ENCODE measurements around the gene MRPL22. TPM values are rescaled to one million over a fixed set of nuclear protein-coding genes. Genes with fewer than 3 reads are reported as not detected.
A peak's percentile ranks its signal among the peaks of the same experiment; 100 is the strongest.

Gene MRPL22
- total and polyA plus RNA-seq, 2 of the 13 experiments (the other 11 are each of a cell fraction or from before 2014, with no cell fraction given): 66.8 to 84.8 TPM

DNA sequence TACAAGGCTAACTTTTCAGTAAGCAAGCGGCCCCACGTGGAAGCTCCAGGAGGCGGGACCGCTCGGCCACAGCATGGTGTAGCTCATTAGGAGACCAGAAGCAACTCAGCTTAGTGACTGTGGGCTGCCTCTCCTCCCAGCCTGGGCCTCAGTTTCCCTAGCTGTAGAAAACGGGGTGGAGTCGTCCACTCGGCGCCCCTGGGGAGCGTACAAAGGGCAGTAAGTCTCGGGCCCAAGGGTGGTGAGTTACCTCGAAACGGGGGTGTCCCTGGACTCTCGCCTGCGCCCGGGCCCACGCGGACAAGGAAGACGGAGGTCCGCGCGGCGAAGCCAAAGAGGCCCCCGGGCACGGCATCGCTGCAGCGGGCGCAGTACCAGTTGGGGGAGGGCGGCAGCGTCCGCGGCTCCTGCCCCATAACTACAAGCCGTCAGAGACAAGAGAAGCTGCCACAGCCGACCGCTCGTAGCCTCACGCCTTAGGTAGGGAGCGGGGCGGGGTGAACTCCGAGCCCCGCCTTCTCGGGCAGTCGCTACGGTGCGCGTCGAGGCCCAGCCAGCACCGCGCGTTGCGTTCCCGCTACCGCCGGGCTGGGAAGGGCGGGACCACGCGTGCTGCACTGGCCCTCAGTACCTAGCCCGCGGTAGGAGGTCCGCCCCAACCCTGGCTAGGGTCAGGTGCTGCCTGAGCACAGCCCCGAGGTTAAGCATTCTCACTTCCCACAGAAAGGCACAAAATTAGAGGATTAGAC lies 3.0 kb upstream of the MRPL22 start, which contains the start of gene GEMIN5 (continued):
- TF ChIP-seq, protein P1, sequence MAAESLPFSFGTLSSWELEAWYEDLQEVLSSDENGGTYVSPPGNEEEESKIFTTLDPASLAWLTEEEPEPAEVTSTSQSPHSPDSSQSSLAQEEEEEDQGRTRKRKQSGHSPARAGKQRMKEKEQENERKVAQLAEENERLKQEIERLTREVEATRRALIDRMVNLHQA (CRISPR knock-in tag; IDR thresholded peaks at IDR 0.05): no peak
- no peak for TF ChIP-seq ZNF333 (CRISPR knock-in tag; IDR thresholded peaks at IDR 0.05; ENCODE audit: borderline replicate concordance)
- TF ChIP-seq, protein P2, sequence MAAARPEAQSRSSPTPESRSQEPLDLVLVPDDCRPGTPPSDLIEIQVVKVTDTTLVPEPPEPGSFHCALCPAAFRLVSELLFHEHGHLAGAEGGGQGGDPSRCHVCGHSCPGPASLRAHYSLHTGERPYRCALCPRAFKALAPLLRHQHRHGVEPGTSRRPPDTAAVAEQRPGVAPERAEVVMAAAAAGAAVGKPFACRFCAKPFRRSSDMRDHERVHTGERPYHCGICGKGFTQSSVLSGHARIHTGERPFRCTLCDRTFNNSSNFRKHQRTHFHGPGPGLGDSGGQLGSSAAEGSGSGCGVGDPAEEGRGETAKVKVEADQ (CRISPR knock-in tag; IDR thresholded peaks at IDR 0.05; ENCODE audit: borderline replicate concordance): peak; percentile 86; the same call in 1 of the 2 replicates
- no peak; the same call in 1 of the 2 replicates for TF ChIP-seq ZNF430 (CRISPR knock-in tag; IDR thresholded peaks at IDR 0.05)
- no peak; the same call in 1 of the 2 replicates for TF ChIP-seq ZMAT3 (CRISPR knock-in tag; conservative IDR thresholded peaks at IDR 0.05)
- TF ChIP-seq FOXC1 (CRISPR knock-in tag; IDR thresholded peaks at IDR 0.05; ENCODE audit: borderline replicate concordance): no peak; the same call in 1 of the 2 replicates
- no peak for TF ChIP-seq FOXP1 (IDR thresholded peaks at IDR 0.05)
- TF ChIP-seq FOXP1 (CRISPR knock-in tag; IDR thresholded peaks at IDR 0.05): no peak
- TF ChIP-seq RXRB (CRISPR knock-in tag; IDR thresholded peaks at IDR 0.05; ENCODE audit: borderline replicate concordance): peak; percentile 67; the same call in 1 of the 2 replicates
- peak; percentile 90 for TF ChIP-seq YEATS2 (CRISPR knock-in tag; IDR thresholded peaks at IDR 0.05; ENCODE audit: borderline replicate concordance)
- TF ChIP-seq ZNF891 (CRISPR knock-in tag; IDR thresholded peaks at IDR 0.05): no peak; the same call in 1 of the 2 replicates
- TF ChIP-seq, protein P3, sequence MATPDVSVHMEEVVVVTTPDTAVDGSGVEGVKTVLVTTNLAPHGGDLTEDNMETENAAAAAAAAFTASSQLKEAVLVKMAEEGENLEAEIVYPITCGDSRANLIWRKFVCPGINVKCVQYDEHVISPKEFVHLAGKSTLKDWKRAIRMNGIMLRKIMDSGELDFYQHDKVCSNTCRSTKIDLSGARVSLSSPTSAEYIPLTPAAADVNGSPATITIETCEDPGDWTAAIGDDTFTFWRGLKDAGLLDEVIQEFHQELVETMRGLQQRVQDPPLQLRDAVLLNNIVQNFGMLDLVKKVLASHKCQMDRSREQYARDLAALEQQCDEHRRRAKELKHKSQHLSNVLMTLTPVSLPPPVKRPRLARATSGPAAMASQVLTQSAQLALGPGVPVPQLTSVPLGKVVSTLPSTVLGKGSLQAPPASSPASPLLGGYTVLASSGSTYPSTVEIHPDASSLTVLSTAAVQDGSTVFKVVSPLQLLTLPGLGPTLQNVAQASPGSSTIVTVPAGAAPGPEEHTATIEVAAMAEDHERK (CRISPR knock-in tag; IDR thresholded peaks at IDR 0.05; ENCODE audit: low read depth): no peak
- peak; percentile 86 for TF ChIP-seq POLR2G (IDR thresholded peaks at IDR 0.05; ENCODE audit: low read depth, low read length)
- TF ChIP-seq, protein P4, sequence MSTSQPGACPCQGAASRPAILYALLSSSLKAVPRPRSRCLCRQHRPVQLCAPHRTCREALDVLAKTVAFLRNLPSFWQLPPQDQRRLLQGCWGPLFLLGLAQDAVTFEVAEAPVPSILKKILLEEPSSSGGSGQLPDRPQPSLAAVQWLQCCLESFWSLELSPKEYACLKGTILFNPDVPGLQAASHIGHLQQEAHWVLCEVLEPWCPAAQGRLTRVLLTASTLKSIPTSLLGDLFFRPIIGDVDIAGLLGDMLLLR (CRISPR knock-in tag; IDR thresholded peaks at IDR 0.05): peak; percentile 32; the same call in 1 of the 2 replicates
- TF ChIP-seq PHB2 (IDR thresholded peaks at IDR 0.05; ENCODE audit: partially characterized antibody): no peak
- peak; percentile 57; the same call in 1 of the 2 replicates for TF ChIP-seq ARNTL (CRISPR knock-in tag; IDR thresholded peaks at IDR 0.05)
- TF ChIP-seq, protein P5, sequence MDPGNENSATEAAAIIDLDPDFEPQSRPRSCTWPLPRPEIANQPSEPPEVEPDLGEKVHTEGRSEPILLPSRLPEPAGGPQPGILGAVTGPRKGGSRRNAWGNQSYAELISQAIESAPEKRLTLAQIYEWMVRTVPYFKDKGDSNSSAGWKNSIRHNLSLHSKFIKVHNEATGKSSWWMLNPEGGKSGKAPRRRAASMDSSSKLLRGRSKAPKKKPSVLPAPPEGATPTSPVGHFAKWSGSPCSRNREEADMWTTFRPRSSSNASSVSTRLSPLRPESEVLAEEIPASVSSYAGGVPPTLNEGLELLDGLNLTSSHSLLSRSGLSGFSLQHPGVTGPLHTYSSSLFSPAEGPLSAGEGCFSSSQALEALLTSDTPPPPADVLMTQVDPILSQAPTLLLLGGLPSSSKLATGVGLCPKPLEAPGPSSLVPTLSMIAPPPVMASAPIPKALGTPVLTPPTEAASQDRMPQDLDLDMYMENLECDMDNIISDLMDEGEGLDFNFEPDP (CRISPR knock-in tag; conservative IDR thresholded peaks at IDR 0.05): no peak
- TF ChIP-seq ZNF205 (CRISPR knock-in tag; IDR thresholded peaks at IDR 0.05): 0 out of 2 replicates have a peak, but pooled peaks have one; percentile 71
- TF ChIP-seq SP1 (IDR thresholded peaks at IDR 0.05): no peak
- peak; percentile 94 for TF ChIP-seq SP1 (CRISPR knock-in tag; IDR thresholded peaks at IDR 0.05)
- no peak for TF ChIP-seq FIP1L1 (IDR thresholded peaks at IDR 0.05; ENCODE audit: borderline replicate concordance, insufficient read depth, low read depth, low read length)
- TF ChIP-seq TRIM24 (CRISPR knock-in tag; IDR thresholded peaks at IDR 0.05): no peak
- peak; percentile 83; the same call in 1 of the 2 replicates for TF ChIP-seq ZNF451 (CRISPR knock-in tag; IDR thresholded peaks at IDR 0.05)
- no peak for TF ChIP-seq KAT2B (IDR thresholded peaks at IDR 0.05; ENCODE audit: borderline replicate concordance, low read depth, low read length)
- TF ChIP-seq ZNF781 (CRISPR knock-in tag; IDR thresholded peaks at IDR 0.05; ENCODE audit: borderline replicate concordance, not compliant biosample characterization): peak; percentile 76
- peak; percentile 87 for TF ChIP-seq KDM5B (CRISPR knock-in tag; IDR thresholded peaks at IDR 0.05; ENCODE audit: borderline replicate concordance)
- TF ChIP-seq NFKBIZ (CRISPR knock-in tag; IDR thresholded peaks at IDR 0.05): no peak
